ENCODE data around the gene ABCC8. TPM values are rescaled to one million over a fixed set of nuclear protein-coding genes. Genes with fewer than 3 reads are reported as not detected.

The ABCC8 gene
- total and polyA plus RNA-seq, 9 of the 15 experiments (the other 6 are each of a cell fraction or from before 2014, with no cell fraction given): not detected

- no peak overlapping the region for H3K4me3 ChIP-seq
- no peaks in the 10 kb centered on the region for H3K79me2 ChIP-seq (ENCODE audit: control insufficient read depth, insufficient read depth, low read length)
- no peak overlapping the region for H3K27ac ChIP-seq (ENCODE audit: extremely low read depth, low read depth, low read length)
- in situ Hi-C loops (cut with MboI) (no loop called here), intact Hi-C loops (cut with micrococcal nuclease) (no loop called here)
- TF ChIP-seq FOXA3 (CRISPR knock-in tag; conservative IDR thresholded peaks at IDR 0.05 in 1 of 2, IDR thresholded peaks at IDR 0.05 in 1 of 2) (no peak), ELF4 (CRISPR knock-in tag; IDR thresholded peaks at IDR 0.05) (no peak), ZNF354B (CRISPR knock-in tag; IDR thresholded peaks at IDR 0.05) (no peak), CHD4 (IDR thresholded peaks at IDR 0.05; ENCODE audit: insufficient read depth, insufficient replicate concordance, low read depth, low read length, poor library complexity, severe bottlenecking) (no peak), FOXM1 (IDR thresholded peaks at IDR 0.05; ENCODE audit: low read depth) (no peak), FOXM1 (CRISPR knock-in tag; IDR thresholded peaks at IDR 0.05; ENCODE audit: low read depth) (no peak), REST (IDR thresholded peaks at IDR 0.05; ENCODE audit: borderline replicate concordance) (peak; percentile 65), REST (CRISPR knock-in tag; IDR thresholded peaks at IDR 0.05; ENCODE audit: low read depth) (no peak), MCM7 (IDR thresholded peaks at IDR 0.05) (no peak)
- ATAC-seq (no peak), DNase-seq (ENCODE audit: extremely low read depth in 1 of 4, low spot score in 3 of 4) (no peak), FAIRE-seq (no peak)
- no peaks in the 10 kb centered on the region for H4K20me1 ChIP-seq (replicated peaks; ENCODE audit: control insufficient read depth, insufficient read depth, low read length)
- 1% methylated on average over 6 of the region's 6 CpGs for WGBS (ENCODE audit: insufficient coverage, low coverage, missing lambda C conversion rate)
- no peaks in the 10 kb centered on the region for H3K36me3 ChIP-seq (ENCODE audit: control insufficient read depth, insufficient read depth, low read length)
- H3K4me2 ChIP-seq (ENCODE audit: insufficient read depth, low read length): no peak overlapping the region
- ChIA-PET CTCF (ENCODE audit: low intra/inter-chr PET ratio) (no interaction called here), POLR2A (interaction anchor here (0.6 kb wide), 1 partner anchor 96 kb away, joined by 3 read pairs; no protein-coding TSS in a partner anchor)
- no peaks in the 10 kb centered on the region for H3K9me1 ChIP-seq (ENCODE audit: control insufficient read depth, insufficient read depth, low read length)
- H3K9ac ChIP-seq (ENCODE audit: insufficient read depth in 1 of 2, low read depth in 2 of 2, low read length in 2 of 2): no peak overlapping the region
- H3K9me3 ChIP-seq (replicated peaks; ENCODE audit: control insufficient read depth, insufficient read depth, low read depth, low read length): no peaks in the 10 kb centered on the region
- H3K4me1 ChIP-seq (replicated peaks in 1 of 2; ENCODE audit: control insufficient read depth in 2 of 2, insufficient read depth in 2 of 2, low read length in 2 of 2): peaks cover 0 to 8% of the 10 kb centered on the region in 2 experiments; a peak in 1 of 5 replicates
- H3K27me3 ChIP-seq (ENCODE audit: control insufficient read depth in 2 of 2, insufficient read depth in 2 of 2, low read length in 2 of 2): peaks cover 9 to 55% of the 10 kb centered on the region in 2 experiments; a peak in 4 of 5 replicates
- BruUV-seq (replicated peaks): no TSS peak
- no peak overlapping the region for H2AFZ ChIP-seq (ENCODE audit: low read depth, low read length)
Measured at GRCh38 chr11:17478070-17478469, 1.4 kb upstream of the ABCC8 start.
